Ovary (tissue), 3 donors: ENCODE measurements around the gene SMIM13.

ENCODE experiments used
- EP300 ChIP-seq: sonication (generic); formaldehyde crosslinking; IDR thresholded peaks from one replicate; pipeline ENCODE4 v1.6.1; 2017; ENCODE audit warnings: antibody characterized with exemption
- POLR2A ChIP-seq: fragments of 450-650 bp; IDR thresholded peaks from one replicate; pipeline ENCODE4 v1.6.1; 2017; ENCODE audit warnings: antibody characterized with exemption, mild to moderate bottlenecking, moderate library complexity
- TF ChIP-seq, protein P1 (sequence below), 3 donors: fragments of 450-650 bp in 2 of 3; fragments of 200-600 bp in 1 of 3; IDR thresholded peaks; one replicate each; pipeline versions ENCODE4 v1.5.1 to v1.8.0; 2016 to 2022; ENCODE audit warnings: antibody characterized with exemption in 3 of 3, mild to moderate bottlenecking in 1 of 3
- donor health status: DM: no; HTN: no; CAD: no.

GRCh38 chr6:11085758-11086435, 7.7 kb upstream of the SMIM13 start:
- TF ChIP-seq POLR2A (no peak), EP300 (no peak)
- TF ChIP-seq, protein P1, sequence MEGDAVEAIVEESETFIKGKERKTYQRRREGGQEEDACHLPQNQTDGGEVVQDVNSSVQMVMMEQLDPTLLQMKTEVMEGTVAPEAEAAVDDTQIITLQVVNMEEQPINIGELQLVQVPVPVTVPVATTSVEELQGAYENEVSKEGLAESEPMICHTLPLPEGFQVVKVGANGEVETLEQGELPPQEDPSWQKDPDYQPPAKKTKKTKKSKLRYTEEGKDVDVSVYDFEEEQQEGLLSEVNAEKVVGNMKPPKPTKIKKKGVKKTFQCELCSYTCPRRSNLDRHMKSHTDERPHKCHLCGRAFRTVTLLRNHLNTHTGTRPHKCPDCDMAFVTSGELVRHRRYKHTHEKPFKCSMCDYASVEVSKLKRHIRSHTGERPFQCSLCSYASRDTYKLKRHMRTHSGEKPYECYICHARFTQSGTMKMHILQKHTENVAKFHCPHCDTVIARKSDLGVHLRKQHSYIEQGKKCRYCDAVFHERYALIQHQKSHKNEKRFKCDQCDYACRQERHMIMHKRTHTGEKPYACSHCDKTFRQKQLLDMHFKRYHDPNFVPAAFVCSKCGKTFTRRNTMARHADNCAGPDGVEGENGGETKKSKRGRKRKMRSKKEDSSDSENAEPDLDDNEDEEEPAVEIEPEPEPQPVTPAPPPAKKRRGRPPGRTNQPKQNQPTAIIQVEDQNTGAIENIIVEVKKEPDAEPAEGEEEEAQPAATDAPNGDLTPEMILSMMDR (IDR thresholded peaks at IDR 0.05): no peak
